Esophagus squamous epithelium (tissue), 5 donors: ENCODE results near the gene C19orf44. TPM values are rescaled to one million over a fixed set of nuclear protein-coding genes. Genes with fewer than 3 reads are reported as not detected.
"Not testable (repeated sequence)": the region's sequence is repeated elsewhere in the genome, so short reads cannot be mapped to it uniquely, and the experiment has no call there.

Source experiments
- DNase-seq: peaks from one replicate; lab custom pipeline; 2025; lab: John Stamatoyannopoulos, UW
- H3K27ac ChIP-seq, 4 donors: fragments of 200-600 bp; sonication (generic); one replicate each; pipeline ENCODE4 v1.5.1; 2016 to 2019; ENCODE audit warnings: mild to moderate bottlenecking in 1 of 4
- H3K27me3 ChIP-seq, 4 donors: fragments of 200-600 bp; sonication (generic); 1 replicate in 3 of 4; 2 replicates in 1 of 4; pipeline versions ENCODE4 v1.5.1 to v1.6.0; 2017 to 2021; ENCODE audit warnings: antibody characterized with exemption in 1 of 4
- H3K36me3 ChIP-seq, 3 donors: fragments of 200-600 bp; sonication (generic); one replicate each; pipeline ENCODE4 v1.5.1; 2016 to 2019
- H3K4me1 ChIP-seq, 3 donors: fragments of 200-600 bp; sonication (generic); one replicate each; pipeline ENCODE4 v1.5.1; 2017 to 2019
- H3K4me3 ChIP-seq, 4 donors: fragments of 200-600 bp; sonication (generic); 1 replicate in 3 of 4; 2 replicates in 1 of 4; pipeline ENCODE4 v1.5.1; 2016 to 2019; ENCODE audit warnings: mild to moderate bottlenecking in 2 of 4, moderate library complexity in 1 of 4
- H3K9me3 ChIP-seq, 3 donors: fragments of 200-600 bp; sonication (generic); one replicate each; pipeline ENCODE4 v1.5.1; 2016 to 2019
- POLR2A ChIP-seq, 4 donors: fragments of 450-650 bp; IDR thresholded peaks; one replicate each; pipeline ENCODE4 v1.6.1; 2017; ENCODE audit warnings: antibody characterized with exemption in 4 of 4, mild to moderate bottlenecking in 4 of 4, moderate library complexity in 3 of 4
- WGBS, 2 donors: methylation state at CpG; one replicate each; pipeline ENCODE4 v1.1.5; 2018; 5-methylcytosine and 5-hydroxymethylcytosine counted together
- intact Hi-C: fragments of 100-400 bp; cut with DNase I; formaldehyde crosslinking; loops from one replicate; pipeline ENCODE4 v1.15.0; 2022
- total RNA-seq, 4 donors: library from RNA; depleted of rRNA; stranded (reverse); fragments of >200 nt; gene quantifications; one replicate each; pipeline ENCODE4 v1.1.0, GENCODE V29; 2016
- TF ChIP-seq, protein P1 (sequence below), 6 experiments: fragments of 450-650 bp in 4 of 6; fragments of 200-600 bp in 2 of 6; sonication (generic) in 2 of 6; IDR thresholded peaks; one replicate each; pipeline ENCODE4 v1.5.1; 2016 to 2019; ENCODE audit warnings: antibody characterized with exemption in 6 of 6, mild to moderate bottlenecking in 4 of 6, moderate library complexity in 4 of 6
- donor health status: DM: yes; HTN: yes; CAD: no.

C19orf44 gene
- total RNA-seq, 4 donors from 2014 or later = 2.5 to 10.0 (median 4.2) TPM

GRCh38 chr19:16470541-16470910, 25.7 kb upstream of the C19orf44 start:
- intact Hi-C loops = no loop called here

DNA sequence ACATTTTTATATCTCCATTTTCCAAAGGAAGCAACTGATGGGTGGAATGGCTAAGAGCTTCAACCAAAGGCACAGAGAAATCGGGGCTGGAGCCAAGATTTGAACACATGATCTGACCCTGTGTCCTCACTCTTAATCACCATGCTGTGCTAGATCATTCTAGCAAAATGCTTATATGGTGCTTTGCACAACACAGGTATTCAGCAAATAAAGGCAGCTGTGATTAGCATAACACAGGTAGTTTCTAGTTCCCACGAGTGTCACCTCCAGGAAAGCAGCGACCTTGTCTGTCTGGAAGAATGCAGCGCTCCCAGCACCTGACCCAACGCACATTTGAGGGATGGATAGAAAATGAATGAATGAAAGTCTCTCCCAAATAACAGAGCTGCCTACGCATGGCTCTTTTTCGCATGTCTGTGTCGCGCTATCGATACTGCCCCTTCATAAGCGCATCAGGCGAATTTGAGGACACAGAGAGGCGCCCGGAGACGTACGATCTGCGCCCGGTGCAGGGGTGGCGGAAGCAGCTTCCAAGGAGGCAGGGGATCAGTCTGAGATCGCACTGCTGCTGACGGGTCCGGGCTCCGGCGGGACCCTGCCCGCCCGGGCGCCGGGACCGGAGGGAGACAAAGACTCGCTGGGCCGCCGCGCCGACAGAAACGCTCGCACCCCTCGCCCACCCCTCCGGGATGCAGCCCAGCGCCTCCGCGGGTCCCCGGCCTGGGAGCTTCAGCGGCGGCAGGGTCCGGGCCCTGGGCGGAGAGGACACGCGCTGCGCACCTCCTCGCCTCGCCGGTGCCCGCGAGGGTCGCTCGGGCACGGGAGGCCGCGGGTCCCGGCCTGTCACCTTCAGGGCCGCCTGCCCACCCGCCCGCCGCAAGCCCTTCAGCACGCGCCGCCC, 25.0 kb upstream of the C19orf44 start:
- Histone ChIP-seq H3K36me3 (peaks cover 0 to 12% (median 0%) of the 10 kb centered on the region in 3 donors), H3K4me1 (peaks cover 18 to 48% (median 18%) of the 10 kb centered on the region in 3 donors), H3K27ac (peak overlapping the region; percentile 94 to 96 (median 95)), H3K27me3 (no peaks in the 10 kb centered on the region), H3K9me3 (no peaks in the 10 kb centered on the region), H3K4me3 (peak overlapping the region; percentile 82 to 99 (median 92))
- intact Hi-C loops = no loop called here
- WGBS, 2 donors = 0 to 2% methylated on average over 13 to 18 of the region's 67 CpGs
- no peak for TF ChIP-seq POLR2A (IDR thresholded peaks at IDR 0.05)
- no peak for DNase-seq

More at GRCh38 chr19:16470541-16470910, 25.7 kb upstream of the C19orf44 start:
- WGBS, 2 donors = 15 to 26% methylated on average over 7 of the region's 7 CpGs
- no peak for DNase-seq
- Histone ChIP-seq H3K4me3 (peak overlapping the region; percentile 82 to 99 (median 92)), H3K4me1 (peaks cover 18 to 50% (median 18%) of the 10 kb centered on the region in 3 donors), H3K36me3 (peaks cover 0 to 12% (median 0%) of the 10 kb centered on the region in 3 donors), H3K27me3 (no peaks in the 10 kb centered on the region), H3K27ac (peak overlapping the region; percentile 94 to 96 (median 95)), H3K9me3 (no peaks in the 10 kb centered on the region)
- TF ChIP-seq, protein P1, sequence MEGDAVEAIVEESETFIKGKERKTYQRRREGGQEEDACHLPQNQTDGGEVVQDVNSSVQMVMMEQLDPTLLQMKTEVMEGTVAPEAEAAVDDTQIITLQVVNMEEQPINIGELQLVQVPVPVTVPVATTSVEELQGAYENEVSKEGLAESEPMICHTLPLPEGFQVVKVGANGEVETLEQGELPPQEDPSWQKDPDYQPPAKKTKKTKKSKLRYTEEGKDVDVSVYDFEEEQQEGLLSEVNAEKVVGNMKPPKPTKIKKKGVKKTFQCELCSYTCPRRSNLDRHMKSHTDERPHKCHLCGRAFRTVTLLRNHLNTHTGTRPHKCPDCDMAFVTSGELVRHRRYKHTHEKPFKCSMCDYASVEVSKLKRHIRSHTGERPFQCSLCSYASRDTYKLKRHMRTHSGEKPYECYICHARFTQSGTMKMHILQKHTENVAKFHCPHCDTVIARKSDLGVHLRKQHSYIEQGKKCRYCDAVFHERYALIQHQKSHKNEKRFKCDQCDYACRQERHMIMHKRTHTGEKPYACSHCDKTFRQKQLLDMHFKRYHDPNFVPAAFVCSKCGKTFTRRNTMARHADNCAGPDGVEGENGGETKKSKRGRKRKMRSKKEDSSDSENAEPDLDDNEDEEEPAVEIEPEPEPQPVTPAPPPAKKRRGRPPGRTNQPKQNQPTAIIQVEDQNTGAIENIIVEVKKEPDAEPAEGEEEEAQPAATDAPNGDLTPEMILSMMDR (IDR thresholded peaks at IDR 0.05) = no peak
- no peak for TF ChIP-seq POLR2A (IDR thresholded peaks at IDR 0.05)

DNA sequence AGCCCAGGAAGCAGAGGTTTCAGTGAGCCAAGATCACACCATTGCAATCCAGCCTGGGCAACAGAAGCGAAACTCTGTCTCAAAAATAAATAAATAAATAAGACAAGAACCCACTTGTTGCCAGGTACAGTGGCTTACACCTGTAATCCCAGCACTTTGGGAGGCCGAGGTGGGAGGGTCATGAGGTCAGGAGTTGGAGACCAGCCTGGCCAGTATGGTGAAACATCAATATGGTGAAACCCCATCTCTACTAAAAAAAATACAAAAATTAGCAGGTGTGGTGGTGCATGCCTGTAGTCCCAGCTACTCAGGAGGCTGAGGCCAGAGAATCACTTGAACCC, 23.7 kb upstream of the C19orf44 start:
- 35% methylated on average over 2 of the region's 2 CpGs for WGBS, 2 donors
- peak overlapping the region; percentile 82 to 99 (median 92) for H3K4me3 ChIP-seq

GRCh38 chr19:16472992-16473391, 23.2 kb upstream of the C19orf44 start:
- no peak for TF ChIP-seq POLR2A (IDR thresholded peaks at IDR 0.05)
- TF ChIP-seq, protein P1 (IDR thresholded peaks at IDR 0.05) = no peak
- DNase-seq = no peak
- intact Hi-C loops = no loop called here
- H3K36me3 ChIP-seq = peaks cover 0 to 6% (median 0%) of the 10 kb centered on the region in 3 donors
- no peak overlapping the region for H3K27ac ChIP-seq
- peaks cover 18 to 40% (median 18%) of the 10 kb centered on the region in 3 donors for H3K4me1 ChIP-seq
- 100% methylated on average over 2 of the region's 2 CpGs for WGBS, 2 donors
- H3K27me3 ChIP-seq = no peaks in the 10 kb centered on the region
- no peak overlapping the region for H3K4me3 ChIP-seq
- no peaks in the 10 kb centered on the region for H3K9me3 ChIP-seq

More for the DNA sequence above, 23.7 kb upstream of the C19orf44 start:
- Histone ChIP-seq H3K27ac (peak overlapping the region; percentile 94 to 96 (median 95)), H3K4me1 (peaks cover 18 to 44% (median 18%) of the 10 kb centered on the region in 3 donors)
- intact Hi-C loops, H3K36me3 ChIP-seq, DNase-seq, H3K27me3 ChIP-seq, H3K9me3 ChIP-seq: not testable (repeated sequence)

GRCh38 chr19:16473875-16474392, 22.3 kb upstream of the C19orf44 start:
- H3K27ac ChIP-seq = no peak overlapping the region
- peaks cover 0 to 3% (median 0%) of the 10 kb centered on the region in 3 donors for H3K36me3 ChIP-seq
- H3K27me3 ChIP-seq = no peaks in the 10 kb centered on the region
- H3K4me3 ChIP-seq = no peak overlapping the region
- intact Hi-C loops = no loop called here
- no peak for TF ChIP-seq POLR2A (IDR thresholded peaks at IDR 0.05)
- TF ChIP-seq, protein P1 (IDR thresholded peaks at IDR 0.05) = no peak
- 75 to 86% methylated on average over 6 to 10 of the region's 13 CpGs for WGBS, 2 donors
- H3K9me3 ChIP-seq = no peaks in the 10 kb centered on the region
- DNase-seq = no peak
- H3K4me1 ChIP-seq = peaks cover 18 to 30% (median 18%) of the 10 kb centered on the region in 3 donors

DNA sequence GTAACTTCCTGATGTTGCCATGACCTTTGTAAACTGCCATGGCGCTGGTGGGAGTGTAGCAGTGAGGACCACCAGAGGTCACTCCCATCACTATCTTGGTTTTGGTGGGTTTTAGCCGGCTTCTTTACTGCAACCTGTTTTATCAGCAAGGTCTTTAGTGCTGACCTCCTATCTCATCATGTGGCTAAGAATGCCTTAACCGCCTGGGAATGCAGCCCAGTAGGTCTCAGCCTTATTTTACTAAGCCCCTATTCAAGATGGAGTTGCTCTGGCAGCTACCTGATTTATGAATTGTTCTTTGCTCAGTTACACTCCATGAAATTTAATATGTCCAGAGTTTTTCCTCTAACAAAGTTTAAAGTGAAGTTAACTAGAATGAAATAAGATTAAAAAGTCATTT, 19.8 kb upstream of the C19orf44 start:
- 67 to 80% methylated on average over 3 of the region's 3 CpGs for WGBS, 2 donors
- no peak for TF ChIP-seq POLR2A (IDR thresholded peaks at IDR 0.05)
- TF ChIP-seq, protein P1 (IDR thresholded peaks at IDR 0.05) = no peak
- intact Hi-C loops = no loop called here

More for the DNA sequence above, 19.8 kb upstream of the C19orf44 start:
- Histone ChIP-seq H3K27ac (no peak overlapping the region), H3K36me3 (no peaks in the 10 kb centered on the region), H3K4me1 (peaks cover 0 to 6% (median 0%) of the 10 kb centered on the region in 3 donors), H3K27me3 (no peaks in the 10 kb centered on the region), H3K4me3 (no peak overlapping the region), H3K9me3 (no peaks in the 10 kb centered on the region)
- DNase-seq = no peak
